SIG-M5 treated with dmso at 0.1 percent for 504 hours (cell line): ENCODE measurements around the gene ERC2.

Experiments
- DNase-seq: peaks from one replicate; lab custom pipeline; 2025; ENCODE audit not compliant: unreplicated experiment; lab: John Stamatoyannopoulos, UW

ERC2 gene

GRCh38 chr3:55469957-55470526 lies 998.2 kb downstream of the ERC2 start:
- DNase-seq: no peak

GRCh38 chr3:55468251-55468650 lies 1000.0 kb downstream of the ERC2 start:
- DNase-seq: no peak

DNA sequence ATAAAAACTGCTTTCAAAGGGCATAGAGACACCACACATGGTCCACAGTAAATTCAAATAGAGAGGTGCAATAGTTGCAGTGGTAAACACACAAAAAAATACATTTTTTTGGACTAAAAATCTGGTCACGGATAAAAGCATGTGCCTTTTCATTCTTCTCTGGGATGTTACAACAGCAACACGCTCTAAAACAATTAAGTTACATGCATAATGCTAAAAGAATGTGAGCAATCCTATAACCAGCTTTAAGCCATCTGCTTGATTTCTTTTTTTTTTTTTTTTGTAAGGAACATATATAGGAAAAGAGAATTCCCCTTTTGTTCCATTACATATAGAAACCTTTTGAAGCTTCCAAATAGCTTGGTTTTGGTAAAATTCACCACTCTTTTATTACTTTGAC lies 1001.2 kb downstream of the ERC2 start:
- no peak for DNase-seq

DNA sequence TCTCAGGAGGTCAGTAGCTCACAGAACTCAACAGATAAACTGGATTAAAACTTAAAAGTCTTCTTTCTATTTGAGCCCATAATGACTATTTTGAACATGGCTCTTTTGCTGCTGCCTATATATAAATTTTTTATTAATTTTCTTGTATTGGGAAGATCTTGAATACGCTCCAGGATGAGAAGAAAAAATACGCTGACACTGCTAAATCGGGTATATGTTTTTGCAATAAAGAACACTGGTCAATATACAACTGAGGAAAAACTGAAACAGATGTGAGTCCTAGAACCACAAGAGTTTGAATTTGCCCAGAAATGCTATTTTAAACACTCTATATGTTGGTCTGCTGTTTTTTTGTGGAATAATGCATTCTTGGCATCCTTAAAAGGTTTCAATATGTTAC lies 1001.7 kb downstream of the ERC2 start:
- no peak for DNase-seq

DNA sequence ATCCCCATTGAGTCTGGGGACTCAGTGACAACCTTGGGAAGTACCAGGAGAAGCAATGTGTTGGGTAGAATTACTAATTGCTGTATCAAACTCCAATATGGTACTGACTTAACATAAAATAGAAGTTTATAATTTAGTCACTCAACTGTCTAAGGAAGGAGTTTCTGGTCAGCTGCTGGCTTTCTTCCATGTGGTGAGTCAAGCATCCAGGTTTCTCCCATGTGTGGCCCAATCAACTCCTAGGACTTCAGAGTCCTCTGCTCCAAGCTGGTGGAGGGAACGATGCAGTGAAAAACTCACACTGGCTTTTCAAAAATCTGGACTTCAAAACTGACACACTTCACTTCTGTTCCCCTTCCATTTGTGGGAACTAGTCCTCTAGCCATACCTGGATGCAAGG lies 1006.4 kb downstream of the ERC2 start:
- no peak for DNase-seq

DNA sequence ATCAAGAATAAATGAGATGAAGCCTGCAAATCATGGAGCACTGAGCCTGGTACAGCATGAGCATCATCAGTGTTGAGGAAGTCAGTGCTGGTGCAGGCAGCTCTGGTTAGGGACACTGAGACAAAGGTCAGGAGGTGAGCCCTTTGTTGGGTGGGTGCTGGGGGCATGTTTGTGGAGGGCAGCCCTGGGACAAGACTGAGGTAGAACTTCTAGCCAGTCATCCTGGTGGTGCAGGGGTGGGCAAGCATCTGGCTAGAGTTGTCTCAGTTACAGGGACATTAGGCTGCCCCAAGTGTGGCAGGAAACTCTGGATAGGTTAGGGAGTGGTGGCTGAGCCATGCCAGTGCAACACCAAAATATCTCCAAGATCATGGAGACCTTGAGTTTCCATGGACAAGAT lies 1008.4 kb downstream of the ERC2 start:
- DNase-seq: no peak
